ENCODE data around the gene FAP.

Gene FAP

DNA sequence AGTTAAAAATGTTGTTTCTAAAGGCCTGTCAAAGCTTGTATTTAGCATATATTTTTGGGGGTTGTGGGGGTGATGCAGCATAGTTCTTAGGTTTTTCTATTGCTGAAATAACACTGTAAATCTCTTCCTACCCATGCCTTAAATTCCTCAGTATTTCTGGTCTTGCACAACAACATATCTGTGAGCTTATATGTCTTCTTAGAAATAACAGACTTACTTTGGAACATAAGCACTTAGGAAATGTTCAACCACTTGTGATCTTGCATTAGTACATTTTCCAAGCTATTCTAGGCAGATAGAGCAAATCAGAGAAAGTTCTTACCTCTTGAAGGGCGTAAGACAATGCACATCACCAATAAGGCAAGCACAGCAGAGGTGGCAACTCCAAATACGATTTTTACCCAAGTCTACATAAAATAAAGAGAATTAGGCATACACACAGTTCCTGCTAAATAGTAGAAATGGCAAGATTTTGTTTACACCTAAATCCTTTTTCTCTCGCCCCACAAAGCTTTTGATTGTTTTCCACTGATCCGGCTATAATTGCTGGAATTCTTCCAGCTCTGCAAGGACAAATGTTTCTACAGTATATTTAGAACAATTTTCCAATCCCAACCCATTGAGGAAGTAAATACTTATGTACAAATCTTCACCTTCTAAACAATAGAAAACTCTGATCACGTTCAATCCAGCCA lies 512 bp downstream of the FAP start:
- no peak for DNase-seq

DNA sequence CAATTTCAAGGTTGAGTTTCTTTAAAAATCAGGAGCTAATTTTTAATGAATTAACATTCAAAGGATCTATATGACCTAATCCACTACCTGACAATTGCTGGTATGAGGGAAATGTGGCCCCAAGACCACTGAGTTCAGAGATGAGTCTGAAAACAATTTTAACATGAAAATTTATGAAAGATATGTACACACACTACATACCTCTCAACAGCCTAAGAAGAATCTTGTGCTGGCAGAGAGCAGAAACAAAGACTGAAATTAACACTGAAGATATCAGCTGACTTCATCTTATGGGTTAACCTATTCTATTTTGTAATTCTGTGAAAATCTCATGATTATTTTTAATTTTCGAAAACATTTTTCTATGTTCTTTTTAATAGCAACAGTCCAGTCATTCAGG lies 1.7 kb downstream of the FAP start:
- DNase-seq = no peak

DNA sequence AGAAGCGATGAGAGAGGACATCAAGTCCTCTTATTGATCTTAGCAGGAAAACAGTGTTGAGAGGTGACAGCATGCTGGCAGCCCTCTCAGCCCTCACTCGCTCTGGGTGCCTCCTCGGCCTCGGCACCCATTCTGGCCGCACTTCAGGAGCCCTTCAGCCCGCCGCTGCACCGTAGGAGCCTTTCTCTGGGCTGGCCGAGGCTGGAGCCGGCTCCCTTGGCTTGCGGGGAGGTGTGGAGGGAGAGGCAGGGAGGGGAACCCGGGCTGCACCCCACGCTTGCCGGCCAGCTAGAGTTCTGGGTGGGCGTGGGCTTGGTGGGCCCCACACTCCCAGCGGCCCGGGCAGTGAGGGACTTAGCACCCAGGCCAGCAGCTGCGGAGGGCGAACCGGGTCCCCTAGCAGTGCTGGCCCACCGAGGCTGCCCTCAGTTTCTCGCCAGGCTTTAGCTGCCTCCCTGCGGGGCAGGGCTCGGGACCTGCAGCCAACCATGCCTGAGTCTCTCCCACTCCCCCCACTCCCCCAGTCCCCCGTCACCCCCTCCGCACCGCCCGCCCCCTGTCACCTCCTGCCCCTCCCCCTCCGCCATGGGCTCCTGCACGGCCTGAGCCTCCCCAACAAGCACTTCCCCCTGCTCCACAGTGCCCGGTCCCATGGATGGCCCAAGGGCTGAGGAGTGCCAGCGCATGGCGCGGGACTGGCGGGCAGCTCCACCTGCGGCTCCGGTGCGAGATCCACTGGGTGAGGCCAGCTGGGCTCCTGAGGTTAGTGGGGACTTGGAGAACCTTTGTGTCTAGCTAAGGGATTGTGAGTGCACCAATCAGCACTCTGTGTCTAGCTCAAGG lies 8.4 kb downstream of the FAP start:
- DNase-seq = no peak

DNA sequence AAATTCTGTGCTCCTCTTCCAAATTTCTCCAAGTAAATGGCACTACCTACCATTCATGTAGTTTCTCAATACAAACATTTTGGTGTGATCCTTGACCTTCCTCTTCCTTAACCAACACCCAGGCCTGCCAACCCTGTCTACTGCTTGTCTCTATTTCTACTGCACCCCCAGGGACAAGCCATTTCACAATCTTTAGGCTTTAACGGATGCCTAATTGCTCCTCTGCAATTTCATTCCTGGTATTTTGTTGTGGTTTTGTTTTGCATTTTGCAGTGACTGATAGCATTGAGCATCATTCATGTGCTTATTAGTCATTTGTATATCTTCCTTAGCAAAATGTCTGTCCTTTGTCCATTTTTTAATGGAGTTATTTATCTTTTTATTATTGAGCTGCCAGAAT lies 10.0 kb downstream of the FAP start:
- peak; percentile 64 for DNase-seq

DNA sequence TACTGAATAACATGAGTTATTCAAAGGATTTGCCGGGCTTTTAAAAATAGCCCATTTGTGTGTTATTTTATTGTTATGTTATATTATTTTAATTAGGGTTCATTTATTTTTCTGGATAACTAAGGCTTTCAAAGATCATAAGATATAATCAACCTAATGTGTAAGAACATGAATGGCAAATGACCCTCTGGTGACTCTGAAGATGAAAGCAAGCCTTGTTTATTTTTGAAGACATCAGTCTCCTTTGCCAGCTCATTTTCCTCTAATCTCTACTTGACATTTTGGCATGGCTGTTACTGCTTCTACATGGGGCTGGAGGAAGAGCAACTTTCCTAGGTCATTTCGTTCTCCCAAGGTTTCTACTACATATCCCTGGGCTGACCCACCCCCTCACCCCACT lies 10.6 kb downstream of the FAP start:
- DNase-seq = no peak

DNA sequence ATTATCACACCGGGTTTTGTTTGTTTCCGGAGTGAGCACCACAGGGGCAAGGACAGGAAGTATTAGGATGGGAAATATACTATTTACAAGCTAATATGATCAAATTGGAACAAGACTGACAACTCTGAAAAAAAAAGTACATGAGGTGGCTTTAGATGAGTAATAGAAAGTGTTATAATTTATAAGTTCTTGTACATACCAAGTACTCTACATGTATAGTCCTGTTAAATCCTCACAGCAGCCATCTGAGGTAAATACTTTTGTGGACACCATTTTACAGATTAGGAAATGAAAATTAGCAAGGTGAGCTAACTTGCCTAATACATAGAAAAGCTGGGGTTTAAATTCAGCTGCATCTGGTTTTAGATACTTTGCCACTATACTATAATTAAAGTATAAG lies 11.2 kb downstream of the FAP start:
- no peak for DNase-seq

DNA sequence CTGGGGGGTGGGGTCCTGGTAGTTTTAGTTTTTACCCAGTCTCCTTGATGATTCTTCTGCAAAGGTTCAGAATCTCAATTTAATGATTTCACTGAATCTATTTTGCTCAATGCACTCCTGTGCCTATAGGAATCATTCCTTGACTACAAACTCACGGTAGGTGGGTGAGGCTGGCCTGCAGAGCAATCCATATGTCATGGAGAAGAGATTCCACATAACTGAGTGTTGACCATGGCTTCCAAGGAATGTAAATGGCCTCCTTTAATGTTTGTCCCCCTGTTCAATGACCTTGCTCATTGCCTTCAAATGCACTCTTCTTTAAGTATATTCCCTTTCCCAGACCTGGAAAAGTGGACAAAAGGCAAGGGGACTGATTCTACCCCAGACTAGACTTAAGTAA lies 12.5 kb downstream of the FAP start:
- DNase-seq = no peak

DNA sequence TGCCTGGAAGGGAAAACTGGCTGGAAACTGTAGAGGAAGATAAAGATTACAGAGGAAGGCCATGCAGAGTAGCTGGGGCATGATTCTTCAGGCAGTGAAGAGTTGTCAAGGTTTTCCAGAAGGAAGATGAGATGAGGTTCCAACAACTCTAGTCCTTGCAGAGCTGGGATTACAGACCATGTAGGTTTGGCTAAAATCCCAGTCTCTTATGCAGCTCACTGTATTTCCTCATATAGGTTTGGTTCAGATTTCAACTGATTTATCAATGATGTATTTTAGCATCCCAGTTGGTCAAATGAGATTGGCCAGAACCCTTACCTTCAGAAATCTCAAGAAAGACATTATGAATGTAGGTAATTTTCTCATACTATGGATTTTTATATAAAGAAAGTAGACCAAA lies 16.4 kb downstream of the FAP start:
- DNase-seq = no peak

DNA sequence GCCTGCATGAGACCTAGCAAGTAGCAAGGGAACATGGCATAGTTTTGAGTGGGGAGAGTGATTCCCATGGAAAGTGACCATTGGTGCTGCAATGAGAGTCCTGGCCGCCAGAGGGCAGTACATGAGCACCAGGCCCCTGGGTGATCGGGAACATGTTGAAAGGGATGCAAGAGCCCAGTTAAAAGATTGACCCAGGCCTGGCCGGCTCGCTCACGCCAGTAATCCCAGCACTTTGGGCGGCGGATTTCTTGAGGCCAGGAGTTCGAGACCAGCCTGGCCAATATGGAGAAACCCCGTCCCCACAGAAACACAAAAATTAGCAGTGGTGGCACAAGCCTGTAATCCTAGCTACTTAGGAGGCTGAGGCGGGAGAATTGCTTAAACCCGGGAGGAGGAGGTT lies 22.2 kb downstream of the FAP start:
- peak; percentile 78 for DNase-seq

DNA sequence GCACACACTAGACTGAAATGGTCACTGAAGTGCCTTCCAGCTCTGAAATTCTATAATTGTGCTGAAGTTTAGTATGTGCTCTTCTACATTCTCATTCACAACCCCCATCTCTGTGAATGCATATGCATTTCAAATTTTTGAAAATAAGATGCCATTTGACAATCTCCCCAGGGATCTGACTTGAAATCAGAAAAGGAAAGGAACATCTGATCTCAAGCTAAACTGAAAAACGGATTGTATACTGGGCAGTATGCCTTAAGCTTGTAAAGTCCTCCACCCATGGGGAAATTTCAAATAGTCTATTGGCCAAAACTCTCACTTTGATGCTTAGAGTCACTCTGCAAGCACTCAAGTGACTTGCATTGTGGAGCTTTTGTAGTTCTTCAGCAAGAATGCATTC lies 22.9 kb downstream of the FAP start:
- no peak for DNase-seq

DNA sequence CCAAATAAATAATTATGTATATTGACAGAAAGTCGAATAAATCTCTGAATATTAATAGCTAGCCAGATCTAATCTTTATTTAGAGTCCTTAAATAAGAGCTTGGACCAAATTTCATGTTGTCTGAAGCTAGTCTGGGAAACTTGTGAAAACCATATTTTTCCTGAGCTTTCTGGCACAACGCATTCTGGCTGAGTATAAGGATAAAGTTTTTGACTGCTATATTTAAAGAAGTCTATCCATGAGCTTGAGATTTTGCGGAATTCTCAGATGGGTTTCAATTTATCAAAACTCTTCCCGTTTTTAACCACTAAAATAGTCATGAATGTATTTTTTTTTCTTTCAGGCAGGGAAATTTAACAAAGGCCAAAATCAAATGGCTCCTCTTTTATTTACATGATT lies 23.8 kb downstream of the FAP start:
- DNase-seq = no peak

DNA sequence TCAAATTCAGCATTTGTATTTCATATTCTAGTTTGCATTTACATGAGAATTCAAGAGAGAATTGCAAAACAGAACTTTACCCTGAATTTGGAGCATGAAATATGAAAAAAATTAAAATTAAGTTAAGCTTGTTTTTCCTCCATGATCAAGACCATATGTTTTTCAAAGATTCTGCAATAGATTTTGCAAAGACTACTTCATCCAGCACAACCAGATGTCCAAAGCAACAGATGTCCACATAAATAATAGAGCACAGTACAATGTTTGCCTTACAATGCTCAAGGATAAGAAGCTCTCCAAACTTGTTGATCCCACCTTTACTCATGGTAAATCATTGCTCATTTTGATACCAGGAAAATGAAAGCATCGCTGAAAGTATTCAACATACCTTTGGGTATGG lies 25.6 kb downstream of the FAP start:
- DNase-seq = no peak

DNA sequence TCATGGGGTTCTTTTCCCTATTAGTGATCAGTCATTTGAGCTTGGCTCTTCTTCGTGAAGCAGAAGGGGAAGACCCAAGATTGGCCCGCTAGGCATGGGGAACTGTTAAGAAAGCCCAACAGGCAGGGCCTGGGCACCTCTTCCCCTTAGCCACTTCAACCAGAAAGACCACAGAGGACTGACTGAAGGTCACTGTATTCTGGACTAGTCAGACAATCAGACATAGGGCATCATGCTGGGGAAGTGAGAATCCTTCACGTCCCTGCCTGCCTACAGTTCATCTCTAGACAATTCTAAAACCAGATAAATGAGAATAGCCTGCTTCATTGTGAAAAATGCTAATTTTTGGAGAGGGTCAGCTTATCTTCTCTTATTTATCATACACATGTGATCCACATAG lies 28.1 kb downstream of the FAP start:
- peak; percentile 23 for DNase-seq

DNA sequence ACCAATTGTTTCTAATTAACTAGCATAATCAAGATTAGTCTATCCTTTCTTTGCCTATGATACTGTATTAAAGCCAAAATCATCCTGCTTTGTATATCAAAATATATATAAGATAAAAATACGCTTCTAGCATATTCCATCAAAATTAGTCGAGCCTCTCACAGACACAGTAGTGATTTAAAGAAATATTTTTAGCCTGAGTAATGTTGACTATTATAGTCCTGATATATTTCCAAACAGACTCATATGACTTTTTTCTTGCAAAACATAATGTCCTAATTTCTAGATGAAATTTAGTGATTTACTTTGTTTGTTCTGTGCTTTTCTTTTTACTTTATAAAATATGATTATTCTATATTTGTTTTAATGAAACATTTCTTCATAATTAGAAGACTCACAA lies 30.9 kb downstream of the FAP start:
- DNase-seq = no peak

DNA sequence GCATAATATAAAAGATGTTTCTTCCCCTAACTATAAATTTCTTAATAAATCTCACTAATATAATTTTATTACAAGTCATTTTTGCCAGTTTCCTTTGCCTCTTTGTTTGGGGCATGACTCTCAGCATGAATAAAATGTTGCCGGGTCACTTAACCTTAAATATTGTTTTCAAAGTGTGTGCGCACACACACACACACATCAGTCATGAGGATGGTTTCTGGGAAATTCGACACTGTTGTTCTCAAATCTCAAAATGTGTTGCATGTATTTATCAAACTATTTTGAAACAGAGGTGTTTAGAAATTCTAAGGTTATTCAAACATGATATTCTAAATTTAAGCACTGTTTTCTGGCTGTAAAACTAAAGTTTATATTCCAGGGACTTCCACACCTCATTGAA lies 31.5 kb downstream of the FAP start:
- DNase-seq = no peak

DNA sequence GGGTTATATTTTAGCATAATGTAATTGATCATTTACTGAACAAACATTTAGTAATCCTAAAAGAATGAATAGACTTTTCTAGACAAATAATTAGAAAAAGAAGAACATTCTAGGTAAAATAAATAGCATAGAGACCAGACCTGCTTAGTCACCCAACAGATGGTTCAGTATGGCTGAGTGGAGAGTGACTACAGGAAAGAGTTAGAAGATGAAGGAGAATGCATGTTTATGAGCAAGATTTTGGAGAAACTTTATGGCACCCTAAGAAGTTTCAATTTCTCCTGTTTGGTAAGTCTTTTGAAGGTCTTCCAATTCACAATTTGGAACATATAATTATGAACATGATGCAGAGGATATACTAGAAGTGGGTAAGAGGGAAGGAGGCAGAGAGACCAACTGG lies 32.9 kb downstream of the FAP start:
- no peak for DNase-seq

DNA sequence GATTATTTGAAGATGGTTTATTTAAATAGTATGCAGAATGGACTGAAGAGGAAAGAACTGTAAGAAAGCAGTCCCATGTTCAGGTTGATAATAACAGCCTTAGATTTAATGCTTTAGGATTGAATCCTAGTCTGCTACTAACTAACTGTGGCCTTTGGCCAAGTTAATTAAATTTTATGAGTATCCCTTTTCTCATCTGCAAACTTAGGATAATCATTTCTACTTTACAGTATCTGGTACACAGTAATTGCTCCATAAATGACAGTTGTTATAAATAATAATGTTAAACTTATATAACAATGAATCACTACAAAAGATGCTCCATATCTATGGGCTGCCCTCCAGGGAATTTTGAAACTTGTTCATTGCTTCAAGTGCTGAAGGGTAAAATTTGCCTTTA lies 41.0 kb downstream of the FAP start:
- no peak for DNase-seq

DNA sequence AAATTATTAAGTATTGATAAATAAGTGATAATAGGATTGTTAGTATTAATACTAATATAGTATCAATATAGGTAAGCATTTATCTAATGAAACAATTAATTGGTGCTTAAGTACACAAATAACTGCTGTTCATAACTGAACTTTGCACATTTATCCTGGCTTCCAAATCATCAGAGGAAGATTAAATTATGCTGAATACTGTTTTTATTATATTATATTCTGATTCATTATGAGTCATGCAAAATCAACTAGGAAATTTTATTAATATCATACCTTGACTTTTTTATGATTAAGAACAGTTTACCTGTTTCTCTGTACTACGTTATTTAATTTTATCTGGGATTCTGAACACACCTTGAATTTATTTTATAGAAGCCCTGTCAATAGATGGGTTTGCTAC lies 42.6 kb downstream of the FAP start:
- DNase-seq = no peak

DNA sequence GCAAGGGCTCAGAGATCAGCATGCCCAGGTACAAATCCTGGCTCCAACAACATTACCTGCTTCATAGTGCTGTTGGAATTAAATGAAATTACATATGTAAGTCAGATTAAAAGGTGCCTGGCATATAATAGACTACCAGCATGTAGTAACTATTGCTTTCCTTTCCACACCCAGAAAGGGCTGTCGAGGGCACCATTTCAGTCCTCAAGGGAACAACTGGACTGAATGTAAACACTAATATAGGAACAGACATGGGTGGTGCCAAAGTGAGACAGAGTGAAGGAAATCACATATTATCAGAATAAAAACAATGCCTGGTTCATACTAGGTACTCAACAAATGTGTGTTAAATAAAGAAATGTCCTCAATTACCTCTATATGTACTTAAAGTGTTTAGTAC lies 43.3 kb downstream of the FAP start:
- DNase-seq = no peak

DNA sequence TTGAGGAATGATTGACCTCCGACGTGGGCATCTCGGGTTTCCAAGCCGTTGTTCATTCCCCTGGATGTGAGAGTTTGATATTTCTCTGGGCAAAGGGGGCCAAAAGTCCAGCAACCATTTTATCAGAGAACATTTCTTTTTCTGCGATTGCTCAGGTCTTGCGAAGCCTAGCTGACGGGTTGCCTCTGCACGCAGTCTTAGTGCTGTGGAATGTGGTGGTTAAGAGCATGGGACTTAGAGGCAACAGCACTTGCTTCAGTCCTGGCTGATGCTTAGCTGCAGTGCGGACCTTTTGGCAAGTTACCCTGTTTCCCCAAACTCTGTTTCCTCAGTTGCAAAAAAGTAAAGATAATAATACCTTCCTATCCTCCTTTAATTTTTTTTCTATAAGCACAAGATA lies 45.0 kb downstream of the FAP start:
- DNase-seq = no peak

DNA sequence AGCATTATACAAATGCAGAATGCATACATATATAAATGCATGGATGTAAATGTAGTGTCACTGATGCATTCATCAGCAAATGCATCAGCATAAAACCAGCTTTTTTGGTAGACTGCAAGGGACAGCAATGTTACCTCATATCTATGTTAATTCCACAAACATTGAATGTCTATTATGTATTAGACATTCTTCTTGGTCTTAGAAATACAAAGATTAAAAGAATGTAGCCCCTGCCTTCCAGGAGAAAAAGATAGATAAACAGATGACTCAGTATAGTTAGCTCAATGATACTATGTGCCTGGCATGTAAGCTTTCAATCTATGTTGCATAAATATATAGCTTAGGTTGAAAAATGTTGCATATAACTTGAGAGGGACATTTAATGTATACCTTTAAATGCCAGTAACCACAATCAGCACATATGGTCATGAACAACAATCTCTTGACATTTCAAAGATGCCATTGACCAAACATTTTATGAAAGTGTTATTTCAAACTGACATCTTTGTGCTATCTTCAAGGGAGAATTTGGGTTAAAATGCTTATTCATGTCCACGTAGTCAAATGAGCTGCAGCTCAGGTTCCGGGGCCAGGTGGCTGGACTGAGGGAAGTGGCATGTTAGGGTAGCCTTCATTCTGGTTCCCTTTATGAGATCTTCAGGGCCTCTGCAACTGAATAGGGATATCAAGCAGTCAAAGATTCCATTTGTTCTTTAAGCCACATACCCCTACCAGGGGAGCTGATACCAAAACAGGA lies 46.0 kb downstream of the FAP start:
- no peak for DNase-seq

DNA sequence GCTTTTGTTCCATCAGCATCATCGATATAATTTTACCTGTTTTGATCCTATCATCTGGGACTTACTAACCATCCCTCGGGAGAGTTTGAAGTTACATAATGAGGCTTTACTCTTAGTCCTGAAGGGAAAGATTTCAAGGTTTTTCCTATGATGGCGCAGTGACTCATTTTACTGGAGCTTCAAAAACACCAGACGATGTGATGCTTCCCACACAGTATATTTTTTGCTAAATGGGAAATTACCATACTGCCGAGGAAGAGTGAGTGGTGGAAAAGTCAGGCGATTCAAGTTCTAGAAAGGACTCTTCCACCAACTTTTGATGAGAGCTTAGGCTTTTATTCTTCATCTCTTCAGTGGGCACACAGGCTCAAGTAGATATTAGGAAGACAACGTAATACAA lies 46.6 kb downstream of the FAP start:
- peak; percentile 21 for DNase-seq

DNA sequence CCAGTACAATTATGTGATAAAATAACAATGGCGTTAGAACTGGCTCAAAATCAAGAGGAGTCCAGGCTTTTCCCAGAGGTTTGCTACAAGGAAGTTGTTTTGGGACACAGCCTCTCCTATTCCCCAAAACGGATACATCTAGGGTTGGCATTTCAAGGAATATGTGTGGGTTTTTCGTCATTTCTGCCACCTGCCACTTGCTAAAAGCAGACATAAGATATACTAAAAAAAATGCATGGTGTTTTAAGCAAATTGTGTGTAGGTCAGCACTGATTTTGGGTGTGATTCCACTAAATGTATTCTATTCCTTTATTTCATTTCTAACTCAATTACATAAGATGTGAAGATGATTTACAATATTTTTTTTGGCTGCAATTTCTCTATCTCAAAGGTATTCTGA lies 54.8 kb downstream of the FAP start:
- no peak for DNase-seq

Measured in suppressor macrophage treated with lipopolysaccharide for 4 hours (primary cell).